Keratinocyte (primary cell): ENCODE measurements around the gene INTU.

ENCODE experiments used
- EZH2 ChIP-seq: IDR thresholded peaks from one replicate; pipeline ENCODE4 v1.6.1; 2012; ENCODE audit warnings: inconsistent platforms, mild to moderate bottlenecking, low read length, moderate library complexity
- TF ChIP-seq, protein P1 (sequence below), 3 experiments: IDR thresholded peaks in 1 of 3; conservative IDR thresholded peaks in 1 of 3; optimal IDR thresholded peaks in 1 of 3; 2 replicates in 2 of 3; 3 replicates in 1 of 3; pipeline versions ENCODE3 to v1.5.1; 2011; ENCODE audit warnings: low read length in 3 of 3, mild to moderate bottlenecking in 3 of 3, moderate library complexity in 2 of 3, control low read depth in 1 of 3, inconsistent platforms in 1 of 3; ENCODE audit not compliant: insufficient read depth in 2 of 3; ENCODE audit errors: extremely low read depth in 1 of 3

DNA sequence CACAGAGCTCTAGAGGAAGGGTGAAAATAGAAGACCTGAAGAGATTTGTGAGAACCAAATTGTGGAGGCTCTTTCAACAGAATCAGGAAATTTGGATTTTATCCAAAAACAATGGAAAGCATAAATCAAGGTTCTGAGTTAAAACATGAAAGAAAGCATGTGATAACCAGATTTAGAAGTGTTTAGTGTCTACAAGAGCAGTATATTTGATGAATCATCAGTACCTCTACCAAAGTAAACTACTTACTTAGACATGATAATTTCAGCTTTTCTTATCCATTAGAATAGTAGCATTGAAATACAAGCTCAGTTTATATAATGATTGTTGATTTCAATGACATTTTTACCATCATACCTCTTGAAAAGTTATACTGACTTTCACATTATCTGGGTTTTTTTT is 25.9 kb upstream of the INTU start:
- TF ChIP-seq, protein P1, sequence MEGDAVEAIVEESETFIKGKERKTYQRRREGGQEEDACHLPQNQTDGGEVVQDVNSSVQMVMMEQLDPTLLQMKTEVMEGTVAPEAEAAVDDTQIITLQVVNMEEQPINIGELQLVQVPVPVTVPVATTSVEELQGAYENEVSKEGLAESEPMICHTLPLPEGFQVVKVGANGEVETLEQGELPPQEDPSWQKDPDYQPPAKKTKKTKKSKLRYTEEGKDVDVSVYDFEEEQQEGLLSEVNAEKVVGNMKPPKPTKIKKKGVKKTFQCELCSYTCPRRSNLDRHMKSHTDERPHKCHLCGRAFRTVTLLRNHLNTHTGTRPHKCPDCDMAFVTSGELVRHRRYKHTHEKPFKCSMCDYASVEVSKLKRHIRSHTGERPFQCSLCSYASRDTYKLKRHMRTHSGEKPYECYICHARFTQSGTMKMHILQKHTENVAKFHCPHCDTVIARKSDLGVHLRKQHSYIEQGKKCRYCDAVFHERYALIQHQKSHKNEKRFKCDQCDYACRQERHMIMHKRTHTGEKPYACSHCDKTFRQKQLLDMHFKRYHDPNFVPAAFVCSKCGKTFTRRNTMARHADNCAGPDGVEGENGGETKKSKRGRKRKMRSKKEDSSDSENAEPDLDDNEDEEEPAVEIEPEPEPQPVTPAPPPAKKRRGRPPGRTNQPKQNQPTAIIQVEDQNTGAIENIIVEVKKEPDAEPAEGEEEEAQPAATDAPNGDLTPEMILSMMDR (optimal IDR thresholded peaks at IDR 0.05 in 1 of 3, IDR thresholded peaks at IDR 0.05 in 1 of 3, conservative IDR thresholded peaks at IDR 0.05 in 1 of 3; ENCODE audit: extremely low read depth in 1 of 3, insufficient read depth in 2 of 3, low read length in 3 of 3): no peak
- no peak for TF ChIP-seq EZH2
